Measurements from ENCODE around the gene NPTX1. TPM values are rescaled to one million over a fixed set of nuclear protein-coding genes. Genes with fewer than 3 reads are reported as not detected.

NPTX1 gene
- total and polyA plus RNA-seq, 4 donors, result under 0.01 TPM; not detected in 3

DNA sequence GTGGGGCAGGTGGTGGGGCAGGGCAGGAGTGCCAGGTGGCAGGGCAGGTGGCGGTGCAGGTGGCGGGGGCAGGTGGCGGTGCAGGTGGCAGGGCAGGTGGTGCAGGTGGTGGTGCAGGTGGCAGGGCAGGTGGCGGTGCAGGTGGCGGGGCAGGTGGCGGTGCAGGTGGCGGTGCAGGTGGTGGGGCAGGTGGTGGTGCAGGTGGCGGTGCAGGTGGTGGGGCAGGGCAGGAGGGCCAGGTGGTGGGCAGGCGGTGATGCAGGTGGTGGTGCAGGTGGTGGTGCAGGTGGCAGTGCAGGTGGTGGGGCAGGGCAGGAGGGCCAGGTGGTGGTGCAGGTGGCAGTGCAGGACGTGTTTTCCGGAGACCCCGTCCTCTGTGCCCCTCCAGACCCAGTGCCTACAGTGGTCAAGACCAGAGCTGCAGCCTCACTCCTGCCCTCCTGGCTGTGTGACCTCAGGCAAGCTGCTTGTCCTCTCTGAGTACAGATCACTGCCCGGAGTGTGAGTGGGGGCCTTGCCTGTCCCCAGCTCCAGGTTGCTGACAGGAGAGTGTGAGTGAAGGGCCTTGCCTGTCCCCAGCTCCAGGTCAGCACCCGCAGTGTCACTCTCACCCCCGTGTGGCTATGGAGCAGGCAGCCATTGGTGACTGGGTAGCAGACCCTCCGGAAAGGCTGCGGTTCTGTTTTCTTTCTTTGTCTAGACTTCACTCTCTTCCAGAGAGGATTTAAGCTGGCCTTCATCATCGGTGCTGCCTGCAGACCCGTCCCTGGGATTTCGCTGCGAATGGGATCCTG, 16.1 kb upstream of the NPTX1 start:
- Histone ChIP-seq H3K9me3 (ENCODE audit: control insufficient read depth in 4 of 4, low read length in 3 of 4) (peaks cover 0 to 1% (median under 1%) of the 10 kb centered on the region in 4 donors), H3K36me3 (ENCODE audit: control insufficient read depth in 4 of 4, insufficient read depth in 3 of 4, low read depth in 1 of 4, low read length in 3 of 4) (no peaks in the 10 kb centered on the region), H3K4me1 (ENCODE audit: control insufficient read depth in 4 of 4, insufficient read depth in 4 of 4, low read length in 3 of 4) (peaks cover 0 to 4% (median 0%) of the 10 kb centered on the region in 4 donors), H3K4me3 (ENCODE audit: low read depth in 1 of 3, low read length in 3 of 3) (no peak overlapping the region), H3K9ac (ENCODE audit: low read depth in 1 of 2, low read length in 2 of 2) (no peak overlapping the region), H3K27ac (ENCODE audit: low read depth in 1 of 2, low read length in 2 of 2) (no peak overlapping the region), H3K27me3 (ENCODE audit: control insufficient read depth in 4 of 4, insufficient read depth in 4 of 4, low read length in 3 of 4) (peaks cover 0 to 2% (median 0%) of the 10 kb centered on the region in 4 donors)
- DNase-seq (ENCODE audit: low spot score), result no peak
- 84% methylated on average over 21 of the region's 21 CpGs for WGBS
- no peak for TF ChIP-seq HNF4A (conservative IDR thresholded peaks at IDR 0.05)
- TF ChIP-seq, protein P1, sequence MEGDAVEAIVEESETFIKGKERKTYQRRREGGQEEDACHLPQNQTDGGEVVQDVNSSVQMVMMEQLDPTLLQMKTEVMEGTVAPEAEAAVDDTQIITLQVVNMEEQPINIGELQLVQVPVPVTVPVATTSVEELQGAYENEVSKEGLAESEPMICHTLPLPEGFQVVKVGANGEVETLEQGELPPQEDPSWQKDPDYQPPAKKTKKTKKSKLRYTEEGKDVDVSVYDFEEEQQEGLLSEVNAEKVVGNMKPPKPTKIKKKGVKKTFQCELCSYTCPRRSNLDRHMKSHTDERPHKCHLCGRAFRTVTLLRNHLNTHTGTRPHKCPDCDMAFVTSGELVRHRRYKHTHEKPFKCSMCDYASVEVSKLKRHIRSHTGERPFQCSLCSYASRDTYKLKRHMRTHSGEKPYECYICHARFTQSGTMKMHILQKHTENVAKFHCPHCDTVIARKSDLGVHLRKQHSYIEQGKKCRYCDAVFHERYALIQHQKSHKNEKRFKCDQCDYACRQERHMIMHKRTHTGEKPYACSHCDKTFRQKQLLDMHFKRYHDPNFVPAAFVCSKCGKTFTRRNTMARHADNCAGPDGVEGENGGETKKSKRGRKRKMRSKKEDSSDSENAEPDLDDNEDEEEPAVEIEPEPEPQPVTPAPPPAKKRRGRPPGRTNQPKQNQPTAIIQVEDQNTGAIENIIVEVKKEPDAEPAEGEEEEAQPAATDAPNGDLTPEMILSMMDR (IDR thresholded peaks at IDR 0.05; ENCODE audit: low read depth, low read length, missing input control), result no peak
- TF ChIP-seq YY1 (IDR thresholded peaks at IDR 0.05), result no peak

DNA sequence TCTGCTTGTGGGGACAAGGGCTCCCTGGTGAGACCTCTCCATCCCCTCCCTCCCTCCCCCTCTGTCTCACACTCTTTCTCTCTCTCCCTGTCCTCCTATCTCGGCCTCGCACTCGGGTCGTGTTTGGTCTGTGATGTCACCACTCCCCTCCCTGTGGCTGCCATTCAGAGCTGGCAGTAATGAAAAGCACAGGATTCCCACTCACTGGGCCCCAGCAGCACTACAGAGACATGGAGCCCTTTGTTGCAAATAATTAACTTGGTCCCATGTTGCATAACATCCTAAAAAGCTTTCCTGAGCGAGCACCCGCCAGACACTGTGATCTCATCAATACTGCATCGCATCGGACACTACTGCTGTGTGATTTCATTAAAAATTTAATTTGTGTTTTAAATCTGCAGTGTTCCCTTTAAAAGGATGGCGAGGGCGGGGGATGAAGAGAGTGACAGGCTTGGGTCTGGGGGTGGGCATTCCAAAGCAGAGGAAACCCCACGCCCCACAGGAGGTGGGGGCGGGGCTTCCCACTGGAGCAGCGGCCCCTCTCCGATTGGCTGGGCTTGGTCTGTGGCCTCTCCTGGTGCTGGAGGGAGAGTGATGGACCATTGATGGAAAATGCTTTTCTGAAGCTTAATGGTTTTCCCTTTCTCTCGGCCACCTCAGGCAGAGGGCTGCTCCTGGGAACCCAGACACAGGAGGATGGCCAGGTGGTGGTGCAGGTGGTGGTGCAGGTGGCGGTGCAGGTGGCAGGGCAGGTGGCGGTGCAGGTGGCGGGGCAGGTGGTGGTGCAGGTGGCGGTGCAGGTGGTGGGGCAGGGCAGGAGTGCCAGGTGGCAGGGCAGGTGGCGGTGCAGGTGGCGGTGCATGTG, 15.3 kb upstream of the NPTX1 start:
- DNase-seq (ENCODE audit: low spot score), result no peak
- Histone ChIP-seq H3K27me3 (ENCODE audit: control insufficient read depth in 4 of 4, insufficient read depth in 4 of 4, low read length in 3 of 4) (peaks cover 0 to 7% (median 0%) of the 10 kb centered on the region in 4 donors), H3K4me3 (ENCODE audit: low read depth in 1 of 3, low read length in 3 of 3) (no peak overlapping the region), H3K27ac (ENCODE audit: low read depth in 1 of 2, low read length in 2 of 2) (no peak overlapping the region), H3K9ac (ENCODE audit: low read depth in 1 of 2, low read length in 2 of 2) (no peak overlapping the region), H3K36me3 (ENCODE audit: control insufficient read depth in 4 of 4, insufficient read depth in 3 of 4, low read depth in 1 of 4, low read length in 3 of 4) (no peaks in the 10 kb centered on the region), H3K9me3 (ENCODE audit: control insufficient read depth in 4 of 4, low read length in 3 of 4) (peaks cover 0 to 8% (median 2%) of the 10 kb centered on the region in 4 donors), H3K4me1 (ENCODE audit: control insufficient read depth in 4 of 4, insufficient read depth in 4 of 4, low read length in 3 of 4) (peaks cover 0 to 4% (median 0%) of the 10 kb centered on the region in 4 donors)
- WGBS, result 36% methylated on average over 21 of the region's 21 CpGs
- TF ChIP-seq, protein P2, sequence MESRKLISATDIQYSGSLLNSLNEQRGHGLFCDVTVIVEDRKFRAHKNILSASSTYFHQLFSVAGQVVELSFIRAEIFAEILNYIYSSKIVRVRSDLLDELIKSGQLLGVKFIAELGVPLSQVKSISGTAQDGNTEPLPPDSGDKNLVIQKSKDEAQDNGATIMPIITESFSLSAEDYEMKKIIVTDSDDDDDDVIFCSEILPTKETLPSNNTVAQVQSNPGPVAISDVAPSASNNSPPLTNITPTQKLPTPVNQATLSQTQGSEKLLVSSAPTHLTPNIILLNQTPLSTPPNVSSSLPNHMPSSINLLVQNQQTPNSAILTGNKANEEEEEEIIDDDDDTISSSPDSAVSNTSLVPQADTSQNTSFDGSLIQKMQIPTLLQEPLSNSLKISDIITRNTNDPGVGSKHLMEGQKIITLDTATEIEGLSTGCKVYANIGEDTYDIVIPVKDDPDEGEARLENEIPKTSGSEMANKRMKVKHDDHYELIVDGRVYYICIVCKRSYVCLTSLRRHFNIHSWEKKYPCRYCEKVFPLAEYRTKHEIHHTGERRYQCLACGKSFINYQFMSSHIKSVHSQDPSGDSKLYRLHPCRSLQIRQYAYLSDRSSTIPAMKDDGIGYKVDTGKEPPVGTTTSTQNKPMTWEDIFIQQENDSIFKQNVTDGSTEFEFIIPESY (IDR thresholded peaks at IDR 0.05), result no peak
- no peak for TF ChIP-seq RAD21 (IDR thresholded peaks at IDR 0.05)

DNA sequence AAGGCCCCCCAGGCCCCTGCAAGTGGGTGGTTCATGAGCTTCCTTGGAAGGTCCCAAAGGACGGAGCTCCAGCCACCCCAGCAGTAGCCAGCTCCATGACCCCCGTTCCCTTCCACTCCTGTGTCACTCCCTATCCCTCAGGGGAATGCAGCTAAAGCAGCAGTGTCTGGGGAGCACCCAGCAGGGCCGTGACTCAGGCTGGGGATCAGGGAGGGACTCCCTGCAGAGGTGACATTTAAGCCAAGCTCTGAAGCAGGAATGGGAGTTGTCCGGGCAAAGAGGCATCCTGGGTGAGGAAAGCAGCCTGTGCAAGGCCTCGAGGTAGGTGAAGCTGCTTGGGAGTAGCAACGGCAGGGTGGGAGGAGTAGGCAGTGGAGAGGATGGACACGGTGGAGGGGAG, 11.1 kb upstream of the NPTX1 start:
- Histone ChIP-seq H3K36me3 (ENCODE audit: control insufficient read depth in 4 of 4, insufficient read depth in 3 of 4, low read depth in 1 of 4, low read length in 3 of 4) (no peaks in the 10 kb centered on the region), H3K9ac (ENCODE audit: low read depth in 1 of 2, low read length in 2 of 2) (no peak overlapping the region), H3K4me3 (ENCODE audit: low read depth in 1 of 3, low read length in 3 of 3) (no peak overlapping the region), H3K27me3 (ENCODE audit: control insufficient read depth in 4 of 4, insufficient read depth in 4 of 4, low read length in 3 of 4) (peaks cover 0 to 7% (median 0%) of the 10 kb centered on the region in 4 donors), H3K9me3 (ENCODE audit: control insufficient read depth in 4 of 4, low read length in 3 of 4) (peaks cover 0 to 8% (median 2%) of the 10 kb centered on the region in 4 donors), H3K4me1 (ENCODE audit: control insufficient read depth in 4 of 4, insufficient read depth in 4 of 4, low read length in 3 of 4) (peaks cover 0 to 4% (median 0%) of the 10 kb centered on the region in 4 donors), H3K27ac (ENCODE audit: low read depth in 1 of 2, low read length in 2 of 2) (no peak overlapping the region)
- DNase-seq (ENCODE audit: low spot score), result no peak
- WGBS, result 50% methylated on average over 7 of the region's 7 CpGs
- TF ChIP-seq HNF4G (IDR thresholded peaks at IDR 0.05), result no peak
- TF ChIP-seq TAF1 (conservative IDR thresholded peaks at IDR 0.05), result no peak
- TF ChIP-seq, protein P2 (IDR thresholded peaks at IDR 0.05), result no peak
- no peak for TF ChIP-seq GABPA (IDR thresholded peaks at IDR 0.05 in 1 of 2, conservative IDR thresholded peaks at IDR 0.05 in 1 of 2)
- no peak for TF ChIP-seq RAD21 (IDR thresholded peaks at IDR 0.05)
- no peak for TF ChIP-seq YY1 (IDR thresholded peaks at IDR 0.05)
- no peak for TF ChIP-seq RXRA (IDR thresholded peaks at IDR 0.05)
